Measurements from ENCODE around the gene TMSB4X.

TMSB4X gene

GRCh38 chrX:12970691-12971202, 4.2 kb upstream of the TMSB4X start:
- Histone ChIP-seq H3K4me2 (ENCODE audit: low read length) (peak overlapping the region; percentile 92), H3K4me3 (ENCODE audit: low read length) (peak overlapping the region; percentile 73), H3K79me2 (ENCODE audit: control insufficient read depth, low read length) (peaks cover 31% of the 10 kb centered on the region), H3K9me3 (ENCODE audit: control insufficient read depth, insufficient read depth, low read length) (no peaks in the 10 kb centered on the region), H4K20me1 (ENCODE audit: control insufficient read depth, insufficient read depth, low read depth, low read length) (no peaks in the 10 kb centered on the region), H3K27me3 (ENCODE audit: control insufficient read depth, low read length) (no peaks in the 10 kb centered on the region), H3K4me1 (ENCODE audit: control insufficient read depth, low read length) (peaks cover 75% of the 10 kb centered on the region), H3K27ac (ENCODE audit: low read depth, low read length) (peak overlapping the region; percentile 99), H3F3A (ENCODE audit: control insufficient read depth, insufficient read depth) (peaks cover 34% of the 10 kb centered on the region), H3K9me2 (replicated peaks; ENCODE audit: control insufficient read depth, low read length) (no peaks in the 10 kb centered on the region), H3K36me3 (ENCODE audit: control insufficient read depth, low read length) (peaks cover 8% of the 10 kb centered on the region)
- peak; percentile 32 for TF ChIP-seq CTCF (IDR thresholded peaks at IDR 0.05; ENCODE audit: low read depth, low read length, poor library complexity, severe bottlenecking)
- TF ChIP-seq EZH2phosphoT487 (IDR thresholded peaks at IDR 0.05; ENCODE audit: borderline replicate concordance, low read length) = no peak

GRCh38 chrX:12971282-12972003, 3.5 kb upstream of the TMSB4X start:
- Histone ChIP-seq H3K4me3 (ENCODE audit: low read length) (peak overlapping the region; percentile 73), H3K27me3 (ENCODE audit: control insufficient read depth, low read length) (no peaks in the 10 kb centered on the region), H3K9me2 (replicated peaks; ENCODE audit: control insufficient read depth, low read length) (no peaks in the 10 kb centered on the region), H3F3A (ENCODE audit: control insufficient read depth, insufficient read depth) (peaks cover 41% of the 10 kb centered on the region), H3K36me3 (ENCODE audit: control insufficient read depth, low read length) (peaks cover 15% of the 10 kb centered on the region), H4K20me1 (ENCODE audit: control insufficient read depth, insufficient read depth, low read depth, low read length) (no peaks in the 10 kb centered on the region), H3K27ac (ENCODE audit: low read depth, low read length) (peak overlapping the region; percentile 99), H3K79me2 (ENCODE audit: control insufficient read depth, low read length) (peaks cover 37% of the 10 kb centered on the region), H3K4me1 (ENCODE audit: control insufficient read depth, low read length) (peaks cover 68% of the 10 kb centered on the region), H3K9me3 (ENCODE audit: control insufficient read depth, insufficient read depth, low read length) (no peaks in the 10 kb centered on the region), H3K4me2 (ENCODE audit: low read length) (peak overlapping the region; percentile 92)
- TF ChIP-seq CTCF (IDR thresholded peaks at IDR 0.05; ENCODE audit: low read depth, low read length, poor library complexity, severe bottlenecking) = no peak
- no peak for TF ChIP-seq EZH2phosphoT487 (IDR thresholded peaks at IDR 0.05; ENCODE audit: borderline replicate concordance, low read length)

GRCh38 chrX:12972243-12972642, 2.7 kb upstream of the TMSB4X start:
- no peaks in the 10 kb centered on the region for H4K20me1 ChIP-seq (ENCODE audit: control insufficient read depth, insufficient read depth, low read depth, low read length)
- H3K79me2 ChIP-seq (ENCODE audit: control insufficient read depth, low read length) = peaks cover 41% of the 10 kb centered on the region
- no peaks in the 10 kb centered on the region for H3K9me3 ChIP-seq (ENCODE audit: control insufficient read depth, insufficient read depth, low read length)
- peaks cover 23% of the 10 kb centered on the region for H3K36me3 ChIP-seq (ENCODE audit: control insufficient read depth, low read length)
- no peak for TF ChIP-seq CTCF (IDR thresholded peaks at IDR 0.05; ENCODE audit: low read depth, low read length, poor library complexity, severe bottlenecking)
- TF ChIP-seq EZH2phosphoT487 (IDR thresholded peaks at IDR 0.05; ENCODE audit: borderline replicate concordance, low read length) = no peak
- peak overlapping the region; percentile 92 for H3K4me2 ChIP-seq (ENCODE audit: low read length)
- H3F3A ChIP-seq (ENCODE audit: control insufficient read depth, insufficient read depth) = peaks cover 46% of the 10 kb centered on the region
- peaks cover 64% of the 10 kb centered on the region for H3K4me1 ChIP-seq (ENCODE audit: control insufficient read depth, low read length)
- H3K27me3 ChIP-seq (ENCODE audit: control insufficient read depth, low read length) = no peaks in the 10 kb centered on the region
- peak overlapping the region; percentile 99 for H3K27ac ChIP-seq (ENCODE audit: low read depth, low read length)
- H3K4me3 ChIP-seq (ENCODE audit: low read length) = peak overlapping the region; percentile 73
- H3K9me2 ChIP-seq (replicated peaks; ENCODE audit: control insufficient read depth, low read length) = no peaks in the 10 kb centered on the region
